HG03045 (cell line): ENCODE measurements around the gene PLCB1.

Source experiments
- ATAC-seq: cut with Tn5 transposase; IDR thresholded peaks from one replicate; pipeline ENCODE4 v1.9.1; 2021; ENCODE audit warnings: mild to moderate bottlenecking, moderate library complexity; ENCODE audit not compliant: unreplicated experiment

The PLCB1 gene

GRCh38 chr20:8395956-8396355, 263.9 kb downstream of the PLCB1 start:
- no peak for ATAC-seq

GRCh38 chr20:8398263-8399051, 266.4 kb downstream of the PLCB1 start:
- ATAC-seq, result no peak

GRCh38 chr20:8399947-8400346, 267.9 kb downstream of the PLCB1 start:
- ATAC-seq, result peak; percentile 98

GRCh38 chr20:8400486-8400885, 268.4 kb downstream of the PLCB1 start:
- no peak for ATAC-seq

- ATAC-seq, result no peak
These were observed 269.5 kb downstream of the PLCB1 start for GRCh38 chr20:8401556-8401955.

GRCh38 chr20:8402798-8403197, 270.7 kb downstream of the PLCB1 start:
- no peak for ATAC-seq

GRCh38 chr20:8404912-8405635, 273.0 kb downstream of the PLCB1 start:
- ATAC-seq, result no peak

- ATAC-seq, result no peak
These were observed 274.3 kb downstream of the PLCB1 start for GRCh38 chr20:8406391-8406790.

GRCh38 chr20:8408587-8409307, 276.7 kb downstream of the PLCB1 start:
- no peak for ATAC-seq

- ATAC-seq, result no peak
These were observed 281.6 kb downstream of the PLCB1 start for GRCh38 chr20:8413691-8414090.

GRCh38 chr20:8414586-8415274, 282.7 kb downstream of the PLCB1 start:
- no peak for ATAC-seq

GRCh38 chr20:8421981-8422380, 289.9 kb downstream of the PLCB1 start:
- ATAC-seq, result no peak

GRCh38 chr20:8423482-8423881, 291.4 kb downstream of the PLCB1 start:
- ATAC-seq, result no peak

GRCh38 chr20:8424010-8424409, 291.9 kb downstream of the PLCB1 start:
- ATAC-seq, result no peak

GRCh38 chr20:8425016-8425415, 292.9 kb downstream of the PLCB1 start:
- ATAC-seq, result no peak

GRCh38 chr20:8425802-8426201, 293.7 kb downstream of the PLCB1 start:
- ATAC-seq, result no peak

GRCh38 chr20:8427419-8428040, 295.5 kb downstream of the PLCB1 start:
- ATAC-seq, result no peak

GRCh38 chr20:8428988-8429387, 296.9 kb downstream of the PLCB1 start:
- no peak for ATAC-seq

GRCh38 chr20:8431538-8432434, 299.7 kb downstream of the PLCB1 start:
- ATAC-seq, result no peak
